Activated gamma-delta T cell treated with anti-CD3 and anti-CD28 coated beads, Interleukin-2, amount 50 U/mL, for 16 hours (primary cell): ENCODE data around the gene GAMT.

Experiments
- DNase-seq: peaks from one replicate; pipeline ENCODE4 v3.0.0-alpha.2; 2020; ENCODE audit warnings: low read depth

The GAMT gene

DNA sequence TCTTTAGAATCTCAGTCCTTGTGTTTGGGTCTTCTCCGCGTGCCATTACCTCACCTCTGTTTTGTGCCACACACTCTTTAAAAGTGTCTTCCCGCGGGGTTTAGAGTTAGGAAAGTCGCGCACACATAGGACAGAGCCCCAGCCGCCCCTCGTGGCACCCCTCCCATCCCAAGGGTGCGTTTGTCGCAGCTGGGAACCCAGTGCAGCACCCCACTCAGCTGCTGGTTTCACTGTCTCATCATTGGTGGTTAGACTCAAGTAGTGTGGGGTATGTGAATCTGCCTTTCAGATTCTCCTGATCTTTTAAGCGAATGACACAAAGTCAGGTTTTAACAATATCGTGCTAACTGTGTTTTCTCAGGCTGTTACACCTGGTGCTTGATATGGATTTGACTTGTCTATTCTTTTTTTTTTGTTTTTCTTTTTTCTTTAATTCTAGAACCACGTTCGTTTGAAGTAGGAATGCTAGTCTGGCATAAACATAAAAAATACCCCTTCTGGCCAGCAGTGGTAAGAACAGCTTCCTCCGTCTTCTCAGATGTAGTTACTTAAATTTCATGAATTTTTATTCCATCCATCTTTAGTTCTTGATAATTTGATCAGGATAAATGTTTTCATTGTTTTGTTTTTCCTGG, 37.2 kb downstream of the GAMT start:
- DNase-seq = no peak

DNA sequence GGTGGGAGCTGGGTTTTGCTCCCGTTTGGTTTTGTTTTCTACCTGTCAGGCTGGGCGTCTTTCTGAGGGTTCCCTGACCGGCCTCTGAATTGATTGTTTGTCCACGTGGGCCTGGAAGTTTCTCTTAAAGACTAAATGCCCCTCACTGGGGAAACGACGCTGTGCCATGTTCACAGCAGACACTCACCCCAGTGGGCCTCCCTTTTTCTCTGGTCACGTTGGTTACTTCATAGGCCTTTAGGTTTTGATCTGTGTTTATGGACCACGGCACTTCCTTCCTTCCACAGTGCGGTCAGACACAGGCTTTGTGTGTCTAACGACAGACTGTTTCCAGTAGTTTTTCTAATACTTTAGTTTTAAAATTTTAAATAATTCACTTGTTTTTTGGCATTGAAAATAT, 37.7 kb downstream of the GAMT start:
- DNase-seq = no peak

DNA sequence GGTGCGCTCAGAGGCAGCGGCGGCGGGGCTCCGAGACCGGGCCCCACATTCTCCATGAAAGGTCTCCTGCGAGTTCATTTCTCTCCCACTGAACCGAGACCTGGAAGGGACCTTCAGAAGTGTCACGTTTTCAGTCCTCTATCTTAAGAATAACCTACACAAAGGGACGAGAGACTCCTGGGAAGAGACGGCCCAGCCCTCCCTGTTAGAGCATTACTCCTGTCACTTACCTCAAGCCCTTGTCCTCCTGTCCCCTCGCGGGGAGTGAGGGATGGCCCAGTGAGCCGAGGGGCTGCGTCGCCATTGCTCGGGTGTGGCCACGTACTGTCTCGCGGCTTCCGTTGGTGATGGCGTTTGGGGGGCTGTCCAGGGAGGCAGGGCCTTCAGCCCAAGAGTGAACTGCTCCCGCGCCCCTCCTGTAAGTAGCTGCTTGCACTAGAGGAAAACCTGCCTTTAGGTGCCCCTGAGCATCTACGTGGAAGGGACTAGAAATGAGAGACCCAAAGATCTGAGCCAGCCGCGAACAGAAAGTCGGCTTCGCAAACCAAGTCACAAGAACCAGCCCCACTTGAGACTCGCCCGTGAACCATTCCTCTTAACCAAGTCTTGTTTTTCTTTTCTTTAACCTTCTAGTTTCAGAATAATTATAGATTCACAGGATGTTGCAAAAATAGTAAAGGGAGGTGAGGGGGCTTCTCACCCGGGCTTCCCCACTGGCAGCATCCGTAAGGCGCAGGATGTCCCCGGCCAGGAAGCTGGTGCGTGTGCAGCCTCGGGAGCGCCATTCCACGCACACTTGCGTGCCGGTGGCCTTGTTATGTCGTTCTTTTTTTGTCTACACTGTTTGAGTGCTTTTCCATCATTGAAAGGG, 38.7 kb downstream of the GAMT start:
- no peak for DNase-seq

DNA sequence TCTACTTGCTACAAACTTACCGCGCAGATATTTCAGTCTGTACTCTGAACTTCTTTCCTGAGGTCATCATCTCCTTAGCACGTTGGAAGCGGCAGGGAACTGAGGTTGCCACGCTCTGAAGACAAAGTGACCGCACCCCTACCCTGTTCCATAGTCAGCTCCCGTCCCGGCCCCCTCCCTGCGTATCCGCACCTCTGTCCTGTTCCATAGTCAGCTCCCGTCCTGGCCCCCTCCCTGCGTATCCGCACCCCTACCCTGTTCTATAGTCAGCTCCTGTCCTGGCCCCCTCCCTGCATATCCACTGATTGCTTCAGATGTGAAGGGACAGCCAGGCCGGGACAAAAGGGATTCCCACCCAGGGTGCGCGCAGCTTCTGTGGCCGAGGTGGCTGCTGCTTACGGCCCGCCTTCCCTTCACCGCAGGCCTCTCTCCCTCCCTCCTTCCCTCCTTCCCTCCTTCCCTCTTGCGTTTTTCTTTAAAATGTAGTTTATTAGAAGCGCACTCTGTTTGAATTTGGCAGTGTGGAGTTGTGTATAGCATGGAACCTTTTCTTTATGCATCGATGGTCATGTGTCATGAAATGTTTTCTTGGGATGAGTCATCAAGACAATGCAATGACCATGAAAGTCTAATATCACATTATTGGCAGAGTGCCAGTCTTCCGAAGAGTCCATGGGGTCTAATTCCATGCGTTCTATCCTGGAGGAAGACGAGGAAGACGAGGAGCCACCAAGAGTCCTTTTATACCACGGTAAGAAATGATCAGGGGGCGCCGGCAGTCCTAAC, 39.5 kb downstream of the GAMT start:
- DNase-seq = no peak

DNA sequence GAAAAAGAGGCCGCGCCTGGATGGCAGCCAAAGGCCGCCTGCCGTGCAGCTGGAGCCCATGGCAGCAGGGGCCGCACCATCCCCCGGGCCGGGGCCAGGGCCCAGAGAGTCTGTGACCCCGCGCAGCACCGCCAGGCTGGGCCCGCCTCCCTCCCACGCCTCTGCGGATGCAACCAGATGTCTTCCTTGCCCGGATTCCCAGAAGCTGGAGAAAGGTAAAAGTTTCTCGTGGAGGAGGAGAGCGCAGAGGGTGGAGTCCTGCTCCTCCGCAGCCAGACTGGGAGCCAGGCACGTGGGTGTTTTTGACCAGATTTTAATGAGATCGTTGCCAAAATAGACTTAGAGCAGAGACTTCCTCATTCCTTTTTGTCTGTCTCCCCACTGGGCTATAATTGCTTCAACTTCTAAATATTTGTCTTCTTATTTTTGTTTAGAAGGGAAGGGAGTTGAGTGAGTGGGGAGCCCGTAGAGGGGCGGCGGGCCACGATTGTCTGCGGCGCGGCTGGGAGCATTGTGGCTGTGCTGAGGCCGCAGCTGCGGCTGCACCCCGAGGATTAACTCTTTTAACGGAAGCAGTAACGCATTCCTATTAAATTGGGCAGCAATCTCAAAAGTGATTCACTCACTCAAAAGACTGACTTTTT, 40.4 kb downstream of the GAMT start:
- DNase-seq = no peak

DNA sequence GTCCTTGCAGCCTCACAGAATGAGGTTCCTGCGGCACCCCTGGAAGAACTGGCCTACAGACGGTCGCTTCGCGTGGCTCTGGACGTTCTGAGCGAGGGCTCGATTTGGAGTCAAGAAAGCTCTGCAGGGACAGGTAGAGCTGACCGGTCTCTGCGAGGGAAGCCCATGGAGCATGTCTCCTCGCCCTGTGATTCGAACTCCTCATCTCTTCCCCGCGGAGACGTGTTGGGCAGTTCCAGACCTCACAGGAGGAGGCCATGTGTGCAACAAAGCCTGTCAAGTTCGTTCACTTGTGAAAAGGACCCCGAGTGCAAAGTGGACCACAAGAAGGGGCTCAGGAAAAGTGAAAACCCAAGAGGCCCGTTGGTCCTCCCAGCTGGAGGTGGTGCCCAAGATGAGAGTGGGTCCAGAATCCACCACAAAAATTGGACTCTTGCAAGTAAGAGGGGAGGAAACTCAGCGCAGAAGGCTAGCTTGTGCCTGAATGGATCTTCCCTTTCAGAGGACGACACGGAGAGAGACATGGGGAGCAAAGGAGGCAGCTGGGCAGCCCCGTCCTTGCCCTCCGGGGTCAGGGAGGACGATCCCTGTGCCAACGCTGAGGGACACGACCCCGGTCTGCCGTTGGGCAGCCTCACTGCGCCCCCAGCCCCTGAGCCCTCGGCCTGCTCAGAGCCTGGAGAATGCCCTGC, 41.1 kb downstream of the GAMT start:
- no peak for DNase-seq

DNA sequence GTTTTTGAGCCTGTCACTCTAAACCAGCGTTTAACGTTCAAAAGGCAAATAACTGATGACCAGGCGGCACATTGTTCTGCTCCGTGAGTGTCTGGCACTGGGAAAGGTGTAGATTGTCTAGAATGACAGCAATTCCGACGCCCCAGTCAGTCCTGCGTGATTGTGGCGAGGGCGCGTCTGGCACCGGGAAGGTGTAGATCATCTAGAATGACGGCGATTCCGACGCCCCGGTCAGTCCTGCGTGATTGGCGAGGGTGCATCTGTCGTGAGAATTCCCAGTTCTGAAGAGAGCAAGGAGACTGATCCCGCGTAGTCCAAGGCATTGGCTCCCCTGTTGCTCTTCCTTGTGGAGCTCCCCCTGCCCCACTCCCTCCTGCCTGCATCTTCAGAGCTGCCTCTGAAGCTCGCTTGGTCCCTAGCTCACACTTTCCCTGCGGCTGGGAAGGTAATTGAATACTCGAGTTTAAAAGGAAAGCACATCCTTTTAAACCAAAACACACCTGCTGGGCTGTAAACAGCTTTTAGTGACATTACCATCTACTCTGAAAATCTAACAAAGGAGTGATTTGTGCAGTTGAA, 43.7 kb downstream of the GAMT start:
- DNase-seq = no peak

DNA sequence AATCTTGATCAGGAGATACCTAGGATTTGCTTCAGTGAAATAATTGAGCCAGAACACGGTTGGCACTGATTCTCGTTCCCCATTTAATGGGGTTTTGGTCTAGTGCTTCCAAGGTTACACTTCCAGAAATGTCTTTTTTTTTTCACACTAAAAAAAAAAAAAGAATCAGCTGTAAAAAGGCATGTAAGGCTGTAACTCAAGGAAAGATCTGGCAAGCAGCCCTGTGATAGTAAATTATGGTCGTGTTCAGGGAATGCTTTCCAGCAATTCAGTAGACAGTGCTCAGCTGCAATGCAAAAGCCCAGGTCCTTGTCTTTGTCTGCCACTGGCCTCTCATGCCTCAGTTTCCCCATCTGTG, 44.9 kb downstream of the GAMT start:
- DNase-seq = no peak

DNA sequence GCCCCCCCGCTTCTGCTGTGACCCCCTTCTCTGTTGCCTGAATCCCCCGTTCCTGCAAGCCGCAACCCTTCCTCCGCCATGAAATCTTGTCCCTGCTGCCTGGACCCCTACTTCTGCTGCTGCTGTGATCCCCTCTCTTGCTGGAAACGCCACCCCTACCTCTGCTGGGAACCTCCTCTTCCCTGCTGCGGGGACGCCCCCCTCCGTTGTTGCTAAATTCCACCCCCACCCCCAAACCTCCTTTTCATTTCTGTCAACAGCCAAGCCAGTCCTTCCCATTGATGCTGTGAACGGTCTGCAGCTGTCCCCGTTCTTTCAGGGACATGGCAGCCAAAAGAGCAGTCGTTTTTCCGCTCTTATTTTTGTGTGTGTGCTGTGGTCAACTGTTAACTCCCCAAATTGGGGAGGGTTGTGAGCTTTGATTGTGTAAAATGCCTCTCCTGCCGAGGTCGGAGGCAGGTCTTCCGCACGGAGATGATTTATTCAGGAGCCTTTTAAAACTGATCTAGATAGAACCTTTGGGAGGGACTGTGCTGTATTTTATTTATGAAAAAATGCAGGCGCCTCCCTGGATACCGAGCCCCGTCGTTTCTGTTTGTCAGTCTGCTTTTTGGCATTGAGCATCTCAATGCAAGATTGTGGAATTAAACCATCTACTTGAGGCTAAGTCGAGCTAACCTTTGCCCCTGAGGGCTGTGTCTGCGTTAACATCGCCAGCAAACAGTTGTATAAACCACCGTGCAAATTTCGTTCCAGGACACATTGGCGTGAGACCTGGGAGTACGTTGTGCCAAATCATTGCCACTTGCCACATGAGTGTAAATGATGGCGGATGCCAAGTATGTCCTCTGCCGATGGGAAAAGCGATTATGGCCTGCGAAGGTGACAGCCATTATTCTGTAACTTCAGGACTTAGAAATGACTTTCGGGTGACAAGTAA, 45.5 kb downstream of the GAMT start:
- no peak for DNase-seq

DNA sequence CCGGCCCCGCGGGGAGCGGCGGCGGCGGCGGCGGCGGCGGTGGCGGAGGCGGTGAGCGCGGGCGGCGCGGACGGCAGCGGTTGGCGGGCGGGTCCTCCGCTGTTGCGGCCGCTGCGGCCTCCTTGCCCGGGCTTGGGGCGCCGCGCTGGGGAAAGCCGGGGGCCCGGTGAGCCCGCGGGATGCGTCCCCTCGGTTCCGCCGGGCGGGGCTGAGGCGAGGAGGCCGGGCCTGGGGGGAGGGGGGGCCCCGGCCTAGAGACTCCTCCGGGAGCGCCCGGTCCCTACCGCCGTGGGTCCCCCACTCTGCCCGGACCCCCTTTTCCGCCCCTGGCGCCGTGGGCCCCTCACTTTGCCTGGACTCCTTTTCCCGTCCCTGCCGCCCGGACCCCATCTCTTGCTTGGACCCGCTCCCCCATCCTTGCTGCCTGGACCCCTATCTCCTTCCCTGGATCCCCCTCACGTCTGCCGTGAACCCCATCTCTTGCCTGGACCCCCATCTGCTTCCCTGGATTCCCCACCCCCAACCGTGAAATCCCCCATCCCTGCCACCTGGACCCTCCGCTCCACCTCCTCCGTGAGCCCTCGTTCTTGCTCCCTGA, 46.3 kb downstream of the GAMT start:
- DNase-seq = no peak

DNA sequence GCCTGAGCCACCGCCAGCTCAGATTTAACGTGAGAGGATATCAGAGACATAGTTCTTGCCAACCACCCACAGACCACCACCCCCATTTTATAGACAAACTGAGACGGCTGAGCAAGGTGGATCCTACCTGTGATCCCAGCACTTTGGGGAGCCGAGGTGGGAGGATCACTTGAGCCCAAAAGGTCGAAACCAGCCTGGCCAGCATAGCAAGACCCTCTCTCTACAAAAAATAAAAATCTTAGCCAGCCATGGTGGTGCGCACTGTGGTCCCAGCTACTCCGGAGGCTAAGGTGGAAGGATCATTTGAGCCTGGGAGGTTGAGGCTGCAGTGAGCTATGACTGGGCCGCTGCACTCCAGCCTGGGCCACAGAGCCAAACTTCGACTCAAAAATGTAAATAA, 48.2 kb downstream of the GAMT start:
- no peak for DNase-seq

DNA sequence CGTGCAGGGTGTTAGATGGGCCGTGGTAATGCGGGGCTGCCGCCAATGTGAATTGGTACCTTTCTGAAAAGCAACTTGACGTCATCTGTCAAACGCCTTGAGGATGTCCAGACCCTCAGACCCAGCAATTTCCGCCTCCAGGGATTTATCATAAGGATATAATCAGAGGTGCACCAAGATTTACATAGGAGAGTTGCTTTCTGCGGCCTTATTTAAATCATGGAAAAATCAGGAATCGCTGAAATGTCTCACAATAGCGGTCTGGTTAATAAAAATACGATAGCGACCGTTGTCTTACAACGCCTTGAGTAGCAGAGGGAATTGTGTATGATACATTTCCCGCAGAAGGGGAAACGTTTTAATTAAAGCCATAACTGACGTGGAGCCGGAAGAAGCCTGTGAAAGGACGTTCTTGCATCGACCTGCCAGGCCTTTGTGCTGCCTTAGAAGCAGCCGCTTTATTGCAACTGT, 49.9 kb downstream of the GAMT start:
- no peak for DNase-seq

DNA sequence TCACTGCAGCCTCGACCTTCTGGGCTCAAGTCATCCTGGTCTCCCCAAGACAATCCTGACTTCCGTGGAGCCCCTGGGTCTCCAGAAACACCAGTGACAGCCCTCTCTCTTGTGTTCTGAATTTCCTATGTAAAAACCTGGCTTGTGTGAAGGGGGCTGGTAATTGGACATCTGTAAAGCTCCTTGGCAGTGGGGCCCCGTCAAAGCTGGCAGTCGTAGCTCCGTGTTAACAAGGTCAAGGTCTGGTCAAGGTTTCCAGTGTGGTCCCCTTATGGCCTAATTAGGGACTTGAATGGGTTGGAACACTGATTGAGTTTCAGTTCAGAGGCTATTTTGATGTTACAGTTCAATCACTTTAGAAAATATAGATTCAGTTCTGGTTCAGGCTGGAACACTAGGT, 50.5 kb downstream of the GAMT start:
- DNase-seq = no peak

DNA sequence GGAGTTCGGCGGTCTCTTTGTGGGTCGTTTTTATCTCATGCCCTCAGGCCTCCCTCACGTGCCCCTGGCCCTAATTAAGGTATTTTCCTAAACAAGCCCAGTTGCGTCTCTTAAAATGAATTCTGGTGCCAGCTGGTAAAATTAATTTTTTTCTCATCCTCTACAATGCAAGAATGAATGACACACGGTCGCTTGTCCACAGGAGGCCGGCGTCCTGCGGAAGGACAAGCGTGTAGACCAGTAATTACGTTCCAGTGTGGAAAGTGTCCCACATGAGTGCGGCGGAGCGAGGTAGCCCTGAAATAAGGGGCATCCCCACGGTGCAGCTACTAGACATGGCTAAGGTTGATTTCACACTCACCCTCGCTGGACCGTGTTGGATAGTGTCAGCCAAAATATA, 52.1 kb downstream of the GAMT start:
- DNase-seq = no peak
